Transverse colon (tissue), 4 donors: ENCODE results near the gene RRBP1. TPM values are rescaled to one million over a fixed set of nuclear protein-coding genes. Genes with fewer than 3 reads are reported as not detected.

ENCODE experiments used
- DNase-seq: peaks from one replicate; pipeline ENCODE4 v3.0.0-alpha.2; 2019
- H3K27ac ChIP-seq, 4 donors: fragments of 200-600 bp; sonication (generic); 2 replicates each; pipeline ENCODE4 v1.5.1; 2016 to 2018; ENCODE audit warnings: inconsistent platforms in 4 of 4
- H3K27me3 ChIP-seq: fragments of 200-600 bp; sonication (generic); 2 replicates; pipeline ENCODE4 v1.5.1; 2017; ENCODE audit warnings: inconsistent platforms
- H3K36me3 ChIP-seq, 4 donors: fragments of 200-600 bp; sonication (generic); 2 replicates each; pipeline ENCODE4 v1.5.1; 2017 to 2019; ENCODE audit warnings: inconsistent platforms in 4 of 4
- H3K4me1 ChIP-seq, 4 donors: fragments of 200-600 bp; sonication (generic); 2 replicates each; pipeline ENCODE4 v1.5.1; 2017 to 2020; ENCODE audit warnings: inconsistent platforms in 4 of 4
- H3K4me3 ChIP-seq, 4 donors: fragments of 200-600 bp; sonication (generic); 1 replicate in 1 of 4; 2 replicates in 3 of 4; pipeline versions ENCODE4 v1.5.1 to v1.6.1; 2017 to 2019; ENCODE audit warnings: inconsistent platforms in 4 of 4
- H3K9me3 ChIP-seq, 2 donors: fragments of 200-600 bp; sonication (generic); 2 replicates each; pipeline ENCODE4 v1.5.1; 2017 to 2019; ENCODE audit warnings: inconsistent platforms in 2 of 2
- CTCF ChIP-seq, 5 experiments: fragments of 200-600 bp in 3 of 5; fragments of 450-650 bp in 2 of 5; sonication (generic) in 3 of 5; IDR thresholded peaks; 1 replicate in 2 of 5; 2 replicates in 3 of 5; pipeline ENCODE4 v1.5.1; 2016 to 2017; ENCODE audit warnings: antibody characterized with exemption in 5 of 5, inconsistent platforms in 3 of 5, mild to moderate bottlenecking in 2 of 5, moderate library complexity in 1 of 5
- EP300 ChIP-seq: sonication (generic); formaldehyde crosslinking; IDR thresholded peaks from one replicate; pipeline ENCODE4 v1.6.1; 2017; ENCODE audit warnings: antibody characterized with exemption, low read depth
- POLR2A ChIP-seq: fragments of 450-650 bp; IDR thresholded peaks from one replicate; pipeline ENCODE4 v1.6.1; 2016; ENCODE audit warnings: antibody characterized with exemption, mild to moderate bottlenecking, moderate library complexity
- POLR2AphosphoS5 ChIP-seq, 3 donors: sonication (generic); formaldehyde crosslinking; IDR thresholded peaks; one replicate each; pipeline ENCODE4 v1.6.1; 2016; ENCODE audit warnings: antibody characterized with exemption in 3 of 3
- WGBS, 2 donors: methylation state at CpG; one replicate each; pipeline ENCODE4 v1.1.5; 2018; ENCODE audit warnings: low coverage in 1 of 2; 5-methylcytosine and 5-hydroxymethylcytosine counted together
- in situ Hi-C, 4 donors: fragments of 200-750 bp; cut with MboI; loops; one replicate each; pipeline versions ENCODE4 v1.15.0 to v1.15.1; 2017; ENCODE audit warnings: low sequenced_read_pairs in 3 of 4, low pct_ligation_motif_present in 1 of 4, low pct_unique_long_range_greater_than_20kb in 1 of 4
- intact Hi-C: fragments of 100-400 bp; cut with DNase I; formaldehyde crosslinking; loops from one replicate; pipeline ENCODE4 v1.15.1; 2023; ENCODE audit warnings: low total_unique reads
- total RNA-seq, 4 donors: library from RNA; depleted of rRNA; stranded (reverse); fragments of >200 nt; gene quantifications; one replicate each; pipeline ENCODE4 v1.1.0, GENCODE V29; 2016

Gene RRBP1
- total RNA-seq, 4 donors from 2014 or later, result 219 to 403 (median 288) TPM

- Histone ChIP-seq H3K36me3 (no peaks in the 10 kb centered on the region), H3K9me3 (no peaks in the 10 kb centered on the region), H3K27me3 (no peaks in the 10 kb centered on the region), H3K4me3 (no peak overlapping the region), H3K27ac (no peak overlapping the region), H3K4me1 (peaks cover 0 to 22% (median 15%) of the 10 kb centered on the region in 4 donors)
- intact Hi-C loops, result no loop called here
- 74 to 78% methylated on average over 3 of the region's 3 CpGs for WGBS, 2 donors
- TF ChIP-seq POLR2AphosphoS5 (IDR thresholded peaks at IDR 0.05) (no peak), POLR2A (no peak), EP300 (no peak)
- in situ Hi-C loops, result loop anchor here in 2 of 4 donors (10.0 to 25.0 kb wide), 2 partner anchors 200 to 217 kb away; no protein-coding TSS in a partner anchor
- no peak for DNase-seq
Measured at GRCh38 chr20:17687800-17688199, 5.8 kb upstream of the RRBP1 start.

- DNase-seq, result no peak
- Histone ChIP-seq H3K9me3 (no peaks in the 10 kb centered on the region), H3K4me1 (peaks cover 4 to 29% (median 23%) of the 10 kb centered on the region in 4 donors), H3K27me3 (no peaks in the 10 kb centered on the region), H3K4me3 (no peak overlapping the region), H3K36me3 (no peaks in the 10 kb centered on the region), H3K27ac (peak overlapping the region in 1 of 4 donors; percentile 97)
- TF ChIP-seq EP300 (no peak), CTCF (IDR thresholded peaks at IDR 0.05) (no peak), POLR2A (no peak), POLR2AphosphoS5 (IDR thresholded peaks at IDR 0.05) (no peak)
- in situ Hi-C loops (loop anchor here in 2 of 4 donors (10.0 to 25.0 kb wide), 2 partner anchors 202 to 220 kb away; no protein-coding TSS in a partner anchor), intact Hi-C loops (no loop called here)
- WGBS, 2 donors, result 44 to 71% methylated on average over 1 of the region's 1 CpG
Measured at GRCh38 chr20:17685168-17685567, 3.1 kb upstream of the RRBP1 start.

GRCh38 chr20:17684077-17684888 is 2.2 kb upstream of the RRBP1 start:
- in situ Hi-C loops, result loop anchor here in 2 of 4 donors (10.0 to 25.0 kb wide), 2 partner anchors 203 to 221 kb away; no protein-coding TSS in a partner anchor
- H3K4me1 ChIP-seq, result peaks cover 11 to 38% (median 31%) of the 10 kb centered on the region in 4 donors
- DNase-seq, result peak; percentile 41
- no peaks in the 10 kb centered on the region for H3K27me3 ChIP-seq
- intact Hi-C loops, result loop anchor here (5.0 kb wide), 1 partner anchor 213 kb away; no protein-coding TSS in a partner anchor
- peak overlapping the region in 3 of 4 donors; percentile 4 to 97 (median 29) for H3K27ac ChIP-seq
- no peaks in the 10 kb centered on the region for H3K36me3 ChIP-seq
- H3K4me3 ChIP-seq, result no peak overlapping the region
- H3K9me3 ChIP-seq, result no peaks in the 10 kb centered on the region
- 25 to 66% methylated on average over 2 to 13 of the region's 13 CpGs for WGBS, 2 donors
- no peak for TF ChIP-seq POLR2A
- no peak for TF ChIP-seq EP300
- TF ChIP-seq POLR2AphosphoS5 (IDR thresholded peaks at IDR 0.05), result no peak
- TF ChIP-seq CTCF (IDR thresholded peaks at IDR 0.05), result no peak

GRCh38 chr20:17683218-17684076 is 1.4 kb upstream of the RRBP1 start:
- Histone ChIP-seq H3K4me1 (peaks cover 11 to 47% (median 39%) of the 10 kb centered on the region in 4 donors), H3K4me3 (no peak overlapping the region)
- intact Hi-C loops, result loop anchor here (5.0 kb wide), 1 partner anchor 214 kb away; no protein-coding TSS in a partner anchor

More at GRCh38 chr20:17683218-17684076, 1.4 kb upstream of the RRBP1 start:
- in situ Hi-C loops, result loop anchor here in 2 of 4 donors (10.0 to 25.0 kb wide), 2 partner anchors 204 to 221 kb away; no protein-coding TSS in a partner anchor
- no peak for TF ChIP-seq POLR2A
- no peak for TF ChIP-seq CTCF (IDR thresholded peaks at IDR 0.05)
- TF ChIP-seq EP300, result no peak
- no peak for TF ChIP-seq POLR2AphosphoS5 (IDR thresholded peaks at IDR 0.05)
- WGBS, 2 donors, result 48% methylated on average over 3 to 10 of the region's 10 CpGs
- H3K9me3 ChIP-seq, result no peaks in the 10 kb centered on the region
- H3K27me3 ChIP-seq, result no peaks in the 10 kb centered on the region
- peak overlapping the region in 3 of 4 donors; percentile 4 to 99 (median 97) for H3K27ac ChIP-seq
- DNase-seq, result no peak
- no peaks in the 10 kb centered on the region for H3K36me3 ChIP-seq
